Measurements from ENCODE around the gene IL1B. TPM values are rescaled to one million over a fixed set of nuclear protein-coding genes. Genes with fewer than 3 reads are reported as not detected.
"Not testable (repeated sequence)": the region's sequence is repeated elsewhere in the genome, so short reads cannot be mapped to it uniquely, and the experiment has no call there.

IL1B gene
- total RNA-seq, 6 experiments from 2014 or later, result 1.3 to 7.7 (median 6.0) TPM

- peaks cover 39% of the 10 kb centered on the region for H3K4me1 Mint-ChIP-seq (ENCODE audit: low read depth)
- peaks cover 3% of the 10 kb centered on the region for H3K27me3 Mint-ChIP-seq (ENCODE audit: insufficient read depth)
- H3K27ac Mint-ChIP-seq, result no peak overlapping the region
- H3K9me3 Mint-ChIP-seq, result peaks cover 21% of the 10 kb centered on the region
- peaks cover 30% of the 10 kb centered on the region for H3K36me3 Mint-ChIP-seq (ENCODE audit: low read depth)
- no peak overlapping the region for H3K4me3 Mint-ChIP-seq
- no peak for DNase-seq
- TF ChIP-seq CTCF (IDR thresholded peaks at IDR 0.05), result no peak
Observed at GRCh38 chr2:112867701-112868631, 31.4 kb upstream of the IL1B start.

- no peak for DNase-seq
- H3K4me3 Mint-ChIP-seq, result no peak overlapping the region
- peaks cover 34% of the 10 kb centered on the region for H3K9me3 Mint-ChIP-seq
- peaks cover 37% of the 10 kb centered on the region for H3K36me3 Mint-ChIP-seq (ENCODE audit: low read depth)
- peaks cover 39% of the 10 kb centered on the region for H3K4me1 Mint-ChIP-seq (ENCODE audit: low read depth)
- no peak for TF ChIP-seq CTCF (IDR thresholded peaks at IDR 0.05)
- peaks cover 3% of the 10 kb centered on the region for H3K27me3 Mint-ChIP-seq (ENCODE audit: insufficient read depth)
- H3K27ac Mint-ChIP-seq, result no peak overlapping the region
Observed at GRCh38 chr2:112866128-112866835, 29.7 kb upstream of the IL1B start.

- H3K9me3 Mint-ChIP-seq, result peaks cover 52% of the 10 kb centered on the region
- no peak for TF ChIP-seq CTCF (IDR thresholded peaks at IDR 0.05)
- H3K27ac Mint-ChIP-seq, result no peak overlapping the region
- H3K4me1 Mint-ChIP-seq (ENCODE audit: low read depth), result peaks cover 19% of the 10 kb centered on the region
- H3K4me3 Mint-ChIP-seq, result no peak overlapping the region
- DNase-seq, result no peak
- peaks cover 3% of the 10 kb centered on the region for H3K27me3 Mint-ChIP-seq (ENCODE audit: insufficient read depth)
- peaks cover 56% of the 10 kb centered on the region for H3K36me3 Mint-ChIP-seq (ENCODE audit: low read depth)
Observed at GRCh38 chr2:112864072-112864471, 27.5 kb upstream of the IL1B start.

GRCh38 chr2:112859406-112860183, 23.0 kb upstream of the IL1B start:
- H3K4me3 Mint-ChIP-seq; H3K4me1 Mint-ChIP-seq (ENCODE audit: low read depth); H3K27me3 Mint-ChIP-seq (ENCODE audit: insufficient read depth); H3K27ac Mint-ChIP-seq; DNase-seq: not testable (repeated sequence)
- H3K36me3 Mint-ChIP-seq (ENCODE audit: low read depth), result peaks cover 54% of the 10 kb centered on the region
- H3K9me3 Mint-ChIP-seq, result peaks cover 56% of the 10 kb centered on the region

- H3K9me3 Mint-ChIP-seq, result no peaks in the 10 kb centered on the region
- no peak overlapping the region for H3K27ac Mint-ChIP-seq
- no peaks in the 10 kb centered on the region for H3K4me1 Mint-ChIP-seq (ENCODE audit: low read depth)
- peaks cover 3% of the 10 kb centered on the region; the same call in 1 of the 2 replicates for H3K36me3 Mint-ChIP-seq (ENCODE audit: low read depth)
- H3K27me3 Mint-ChIP-seq (ENCODE audit: insufficient read depth), result no peaks in the 10 kb centered on the region; the same call in 1 of the 2 replicates
- no peak overlapping the region for H3K4me3 Mint-ChIP-seq
- no peak for DNase-seq
- no peak for TF ChIP-seq CTCF (IDR thresholded peaks at IDR 0.05)
Observed at GRCh38 chr2:112850588-112850987, 14.0 kb upstream of the IL1B start.

Measured in HFFc6 (cell line).